ENCODE results near the gene SMAD3. TPM values are rescaled to one million over a fixed set of nuclear protein-coding genes. Genes with fewer than 3 reads are reported as not detected.

Gene SMAD3
- total and polyA plus RNA-seq, 2 of the 4 experiments (the other 2 are of a cell fraction) = 71.0 to 177 TPM

- in situ Hi-C loops (cut with MboI; ENCODE audit: low sequenced_read_pairs) = no loop called here
These were observed 37.2 kb downstream of the SMAD3 start for GRCh38 chr15:67102599-67102929.

More at GRCh38 chr15:67102599-67102929, 37.2 kb downstream of the SMAD3 start:
- Histone ChIP-seq H2AK9ac (replicated peaks; ENCODE audit: low read depth, low read length, poor library complexity) (no peak overlapping the region), H4K91ac (ENCODE audit: insufficient read depth, low read depth, low read length) (peak overlapping the region; percentile 91), H3K27ac (ENCODE audit: insufficient read depth, low read length) (peak overlapping the region; percentile 8), H3K23ac (ENCODE audit: low read depth, low read length) (peak overlapping the region; percentile 88; the same call in 1 of the 2 replicates), H2AK5ac (ENCODE audit: low read depth, low read length) (peak overlapping the region; percentile 90), H3K79me1 (ENCODE audit: low read depth in 1 of 2, low read length in 2 of 2) (peaks cover 22 to 88% of the 10 kb centered on the region in 2 experiments), H3K4me3 (ENCODE audit: insufficient read depth, low read depth, low read length) (no peak overlapping the region), H3K56ac (ENCODE audit: extremely low read depth, insufficient read depth, low read length) (no peak overlapping the region; the same call in 1 of the 2 replicates), H3K14ac (replicated peaks; ENCODE audit: low read depth, low read length) (peak overlapping the region; percentile 86), H3K36me3 (ENCODE audit: control insufficient read depth, insufficient read depth, low read length) (peaks cover 32% of the 10 kb centered on the region), H4K8ac (ENCODE audit: low read depth in 2 of 2, low read length in 2 of 2) (peak overlapping the region; percentile 53 to 67; a peak in 3 of 4 replicates), H2BK5ac (ENCODE audit: low read depth, low read length, poor library complexity, severe bottlenecking) (peak overlapping the region; percentile 82), H4K20me1 (ENCODE audit: insufficient read depth, low read length) (peaks cover 80% of the 10 kb centered on the region), H3K4me1 (ENCODE audit: control insufficient read depth, insufficient read depth, low read length) (peaks cover 72% of the 10 kb centered on the region), H4K5ac (ENCODE audit: low read depth, low read length) (peak overlapping the region; percentile 32; the same call in 1 of the 2 replicates), H2BK15ac (ENCODE audit: low read depth, low read length) (peak overlapping the region; percentile 56), H3K4me2 (ENCODE audit: low read depth, low read length) (0 out of 2 replicates have a peak overlapping the region, but pooled peaks have one; percentile 6), H3K27me3 (ENCODE audit: control insufficient read depth, insufficient read depth, low read length) (no peaks in the 10 kb centered on the region), H3K9me1 (ENCODE audit: insufficient read depth, low read length) (peaks cover 66% of the 10 kb centered on the region), H2AFZ (replicated peaks; ENCODE audit: low read length, poor library complexity) (no peak overlapping the region), H3K4ac (ENCODE audit: low read depth, low read length) (peak overlapping the region; percentile 83), H2BK120ac (ENCODE audit: low read depth, low read length) (peak overlapping the region; percentile 59), H3K9me3 (ENCODE audit: control insufficient read depth, insufficient read depth, low read length) (no peaks in the 10 kb centered on the region), H3K9ac (ENCODE audit: low read depth, low read length) (no peak overlapping the region), H2BK20ac (ENCODE audit: low read depth, low read length) (peak overlapping the region; percentile 78; the same call in 1 of the 2 replicates), H3K18ac (ENCODE audit: low read depth, low read length) (peak overlapping the region; percentile 43; the same call in 1 of the 2 replicates)
- ATAC-seq (ENCODE audit: low read depth) (no peak), DNase-seq (no peak)
- TF ChIP-seq BHLHE40 (IDR thresholded peaks at IDR 0.05; ENCODE audit: low read depth, low read length) (no peak), MAFK (IDR thresholded peaks at IDR 0.05; ENCODE audit: low read depth, low read length) (no peak), RFX5 (IDR thresholded peaks at IDR 0.05; ENCODE audit: low read depth, low read length) (no peak), RAD21 (IDR thresholded peaks at IDR 0.05; ENCODE audit: low read length) (no peak), NFE2L2 (IDR thresholded peaks at IDR 0.05; ENCODE audit: low read depth, low read length) (no peak), MXI1 (IDR thresholded peaks at IDR 0.05; ENCODE audit: borderline replicate concordance, low read depth, low read length) (no peak), MAZ (IDR thresholded peaks at IDR 0.05; ENCODE audit: borderline replicate concordance, low read depth, low read length) (no peak)
- TF ChIP-seq, protein P1, sequence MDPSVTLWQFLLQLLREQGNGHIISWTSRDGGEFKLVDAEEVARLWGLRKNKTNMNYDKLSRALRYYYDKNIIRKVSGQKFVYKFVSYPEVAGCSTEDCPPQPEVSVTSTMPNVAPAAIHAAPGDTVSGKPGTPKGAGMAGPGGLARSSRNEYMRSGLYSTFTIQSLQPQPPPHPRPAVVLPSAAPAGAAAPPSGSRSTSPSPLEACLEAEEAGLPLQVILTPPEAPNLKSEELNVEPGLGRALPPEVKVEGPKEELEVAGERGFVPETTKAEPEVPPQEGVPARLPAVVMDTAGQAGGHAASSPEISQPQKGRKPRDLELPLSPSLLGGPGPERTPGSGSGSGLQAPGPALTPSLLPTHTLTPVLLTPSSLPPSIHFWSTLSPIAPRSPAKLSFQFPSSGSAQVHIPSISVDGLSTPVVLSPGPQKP (IDR thresholded peaks at IDR 0.05; ENCODE audit: borderline replicate concordance, low read depth, low read length) = no peak
- TF ChIP-seq, protein P2, sequence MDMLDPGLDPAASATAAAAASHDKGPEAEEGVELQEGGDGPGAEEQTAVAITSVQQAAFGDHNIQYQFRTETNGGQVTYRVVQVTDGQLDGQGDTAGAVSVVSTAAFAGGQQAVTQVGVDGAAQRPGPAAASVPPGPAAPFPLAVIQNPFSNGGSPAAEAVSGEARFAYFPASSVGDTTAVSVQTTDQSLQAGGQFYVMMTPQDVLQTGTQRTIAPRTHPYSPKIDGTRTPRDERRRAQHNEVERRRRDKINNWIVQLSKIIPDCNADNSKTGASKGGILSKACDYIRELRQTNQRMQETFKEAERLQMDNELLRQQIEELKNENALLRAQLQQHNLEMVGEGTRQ (IDR thresholded peaks at IDR 0.05; ENCODE audit: low read depth, low read length) = no peak
- no TSS peak for BruUV-seq (replicated peaks)
- 80% methylated on average over 1 of the region's 4 CpGs; no CpG with 5 or more reads in 1 of the 2 experiments for WGBS, 2 experiments (ENCODE audit: extremely low coverage in 2 of 2, insufficient read length in 1 of 2)
- CTCF ChIA-PET = no interaction called here
- dilution Hi-C loops (cut with HindIII; ENCODE audit: low sequenced_read_pairs, unreplicated experiment) (no loop called here), intact Hi-C loops (cut with micrococcal nuclease) (no loop called here)
- POLR2A ChIA-PET (ENCODE audit: unreplicated experiment) = no interaction called here
